CMK (cell line): ENCODE measurements around the gene DCUN1D3.
"Not testable (repeated sequence)": the region's sequence is repeated elsewhere in the genome, so short reads cannot be mapped to it uniquely, and the experiment has no call there.

Source experiments
- DNase-seq: peaks from one replicate; pipeline ENCODE4 v3.0.0-alpha.2; 2010; ENCODE audit warnings: low read depth

Gene DCUN1D3

DNA sequence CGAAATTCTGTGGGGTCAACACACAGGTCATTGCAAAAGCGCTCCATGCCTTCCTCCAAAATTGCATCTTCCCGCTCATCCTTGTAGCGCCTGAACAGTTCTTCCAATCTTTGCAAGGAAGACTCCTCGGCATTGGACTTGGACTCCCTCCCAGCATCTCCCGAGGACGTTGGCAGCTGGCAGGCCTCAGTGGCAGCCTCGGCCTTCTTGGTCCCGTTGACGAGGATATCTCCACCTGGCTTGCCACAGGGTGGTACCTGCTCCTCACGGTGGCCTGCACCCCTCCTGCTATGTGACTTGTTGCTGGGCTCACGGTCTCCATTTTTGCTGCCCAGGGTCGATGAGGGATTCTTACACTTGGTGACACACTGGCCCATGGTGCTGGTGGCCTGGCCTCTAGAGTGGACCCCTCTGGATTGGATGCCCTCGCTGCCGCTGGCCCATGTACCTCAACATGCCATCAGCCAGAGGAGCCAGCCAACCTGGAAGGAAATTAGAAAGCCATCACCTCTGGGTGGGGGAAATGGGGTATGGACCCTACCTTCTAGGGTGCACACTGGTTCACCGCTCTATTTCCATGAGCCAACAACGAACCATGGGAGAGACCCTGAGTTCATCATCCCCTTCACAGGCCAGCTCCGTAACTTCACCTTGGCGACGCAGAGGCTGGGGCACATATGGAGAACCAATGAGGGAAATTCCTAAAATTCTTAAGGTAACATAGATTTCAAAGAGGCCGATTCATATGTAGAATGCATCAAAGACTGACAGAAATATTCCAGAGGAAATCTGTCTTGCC lies 37.8 kb downstream of the DCUN1D3 start:
- DNase-seq, result no peak

DNA sequence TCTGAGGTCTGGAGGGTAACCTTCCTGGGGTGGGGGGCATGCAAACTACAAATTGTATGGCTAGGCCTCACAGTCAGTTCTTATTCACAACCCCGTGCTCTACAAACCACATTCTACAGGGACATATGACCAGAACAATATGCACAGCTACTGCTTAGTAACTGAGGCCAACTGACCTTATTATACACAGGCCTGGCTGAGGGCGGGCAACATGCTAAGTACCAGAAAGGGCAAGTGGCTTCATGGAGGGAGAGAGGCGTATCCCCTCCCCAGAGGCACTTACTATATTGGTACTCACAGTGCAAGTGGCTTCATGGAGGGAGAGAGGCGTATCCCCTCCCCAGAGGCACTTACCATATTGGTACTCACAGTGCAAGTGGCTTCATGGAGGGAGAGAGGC lies 39.2 kb downstream of the DCUN1D3 start:
- not testable (repeated sequence) for DNase-seq

DNA sequence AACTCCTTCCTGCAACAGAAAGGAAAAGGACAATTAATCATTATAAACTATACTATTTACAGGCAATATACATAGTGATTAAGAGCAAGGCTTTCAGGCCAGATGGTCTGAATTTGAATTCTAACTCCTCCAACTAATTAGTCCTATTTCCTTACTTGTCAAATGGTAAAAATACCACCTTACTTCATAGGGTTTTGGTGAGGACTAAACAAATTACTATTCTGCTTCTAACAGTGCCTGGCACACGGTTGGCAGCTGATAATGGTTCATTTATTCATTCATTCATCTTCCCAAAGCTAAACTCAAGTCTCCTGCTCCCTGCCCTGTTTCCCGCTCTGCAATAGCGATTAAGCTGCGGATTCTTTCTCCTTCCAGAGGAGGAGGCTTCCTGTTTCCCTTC lies 39.8 kb downstream of the DCUN1D3 start:
- DNase-seq, result no peak

DNA sequence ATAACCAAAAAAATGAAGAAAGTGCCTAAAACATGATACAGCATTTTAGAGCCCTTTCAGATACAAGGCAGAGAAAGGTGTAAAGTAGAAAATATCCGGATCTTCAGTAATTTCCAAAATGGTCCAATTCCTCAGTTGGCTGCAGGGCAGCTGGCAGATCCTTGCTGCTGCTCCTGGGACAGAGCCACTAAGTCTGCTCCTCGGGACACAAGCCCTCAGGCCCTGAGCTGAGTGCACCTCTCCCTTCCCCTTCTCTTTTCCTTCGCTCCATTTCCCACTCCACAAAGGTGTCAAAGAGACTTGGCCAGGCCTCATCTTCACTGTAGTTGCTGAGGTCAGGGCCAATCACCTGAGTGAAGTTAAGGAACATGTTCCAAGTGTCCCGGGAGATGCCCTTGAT lies 40.5 kb downstream of the DCUN1D3 start:
- no peak for DNase-seq

DNA sequence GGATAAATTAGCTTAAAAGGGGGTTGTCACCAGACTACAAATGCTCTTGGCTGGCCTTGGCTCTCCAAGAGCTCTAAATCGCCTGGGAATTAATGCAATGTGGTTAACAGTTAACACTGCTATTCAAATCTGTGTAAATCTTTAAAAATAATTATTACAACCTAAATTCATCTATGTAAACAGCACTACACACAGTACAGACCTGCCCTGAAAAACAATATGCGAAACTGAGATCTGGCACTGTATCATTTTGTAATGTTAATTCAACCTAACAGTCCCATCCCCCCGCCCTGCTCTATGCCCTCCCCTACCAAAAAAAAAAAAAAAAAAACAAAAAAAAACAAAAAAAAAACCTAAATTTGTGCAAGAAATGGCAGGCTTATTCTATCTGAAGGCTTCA lies 40.9 kb downstream of the DCUN1D3 start:
- no peak for DNase-seq

DNA sequence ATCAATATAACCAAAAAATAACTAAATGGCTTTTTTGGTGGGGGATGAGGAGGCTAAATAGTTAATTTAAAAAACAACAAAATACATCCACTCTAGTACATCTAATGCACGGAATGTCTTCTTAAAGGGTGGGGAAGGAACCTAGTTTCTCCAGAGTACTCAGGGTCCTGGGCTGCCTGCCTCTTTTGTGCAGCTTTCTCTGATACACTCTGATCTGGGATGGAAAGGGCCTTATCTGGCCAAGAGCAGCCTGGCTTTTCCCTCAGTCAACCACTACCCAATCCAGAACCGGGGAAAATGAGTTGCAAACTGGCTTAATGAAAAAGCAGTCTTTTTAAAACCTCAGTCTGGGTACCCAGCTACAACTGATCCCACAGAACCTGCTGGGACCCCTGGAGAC lies 42.9 kb downstream of the DCUN1D3 start:
- DNase-seq, result no peak

DNA sequence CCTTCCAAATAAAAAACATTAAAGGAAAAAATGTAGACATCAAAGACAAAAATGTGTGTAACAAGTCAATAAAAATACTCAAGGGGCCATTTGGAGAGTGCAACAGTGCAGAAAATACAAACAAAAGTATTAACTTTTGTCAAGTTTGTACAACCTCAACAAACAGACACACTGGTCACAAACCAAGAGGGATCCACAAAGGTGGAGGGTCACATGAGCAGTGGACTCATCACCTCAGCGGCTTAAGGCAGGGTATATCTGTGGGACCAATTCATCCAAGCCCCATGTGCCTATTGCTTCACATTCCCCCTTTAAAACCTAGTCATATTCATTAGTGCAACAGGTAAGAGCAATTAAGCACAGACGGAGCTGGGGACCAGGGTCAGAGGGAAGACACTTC lies 45.2 kb downstream of the DCUN1D3 start:
- DNase-seq, result no peak

DNA sequence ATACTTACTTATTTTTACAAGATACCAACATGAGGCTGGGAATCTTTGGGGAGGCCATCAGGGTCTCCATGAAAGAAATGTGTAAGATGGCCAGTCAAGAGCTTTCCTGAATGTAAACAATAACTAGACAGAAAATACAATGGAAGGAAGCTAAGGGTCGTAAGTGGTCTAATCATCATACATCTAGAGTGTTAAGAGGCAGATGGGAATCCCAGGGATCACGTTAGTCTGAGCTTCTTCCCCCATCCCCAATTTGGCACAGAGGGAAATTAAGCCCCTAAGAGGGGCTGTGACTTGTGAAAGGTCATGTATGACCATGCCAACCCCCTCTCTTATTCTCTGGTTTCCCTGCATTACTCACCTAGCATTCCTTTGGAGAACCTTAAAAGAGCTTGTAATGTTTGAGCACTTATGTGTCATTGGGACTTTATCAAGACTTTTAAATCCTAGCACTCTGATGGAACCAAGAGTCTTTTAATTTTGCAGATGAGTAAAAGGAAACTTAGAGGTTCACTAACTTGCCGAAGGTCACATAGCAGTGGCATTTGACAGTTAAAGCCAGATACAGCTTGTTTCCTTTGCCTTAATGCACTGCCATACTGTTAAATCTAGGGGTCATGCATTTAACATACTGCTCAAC lies 46.1 kb downstream of the DCUN1D3 start:
- no peak for DNase-seq

DNA sequence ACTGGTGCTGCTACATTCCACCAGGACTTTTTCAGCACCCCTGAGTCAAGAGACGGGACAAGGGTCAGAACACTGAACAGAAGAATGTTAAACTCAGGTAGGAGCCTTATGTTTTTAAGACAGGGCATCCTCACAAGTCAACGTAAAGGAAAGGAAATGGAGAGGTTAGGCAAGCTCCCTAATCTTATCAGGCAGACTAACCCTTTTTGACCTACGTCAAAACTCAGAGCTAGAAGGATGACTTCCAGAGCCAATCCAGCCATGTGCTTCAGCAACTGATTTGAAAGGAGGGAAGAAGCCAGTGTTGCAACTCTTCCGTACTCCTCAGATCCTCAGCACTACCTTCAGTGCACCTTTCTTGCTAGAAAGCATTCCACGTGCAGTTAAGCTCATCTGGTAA lies 47.0 kb downstream of the DCUN1D3 start:
- DNase-seq, result no peak

DNA sequence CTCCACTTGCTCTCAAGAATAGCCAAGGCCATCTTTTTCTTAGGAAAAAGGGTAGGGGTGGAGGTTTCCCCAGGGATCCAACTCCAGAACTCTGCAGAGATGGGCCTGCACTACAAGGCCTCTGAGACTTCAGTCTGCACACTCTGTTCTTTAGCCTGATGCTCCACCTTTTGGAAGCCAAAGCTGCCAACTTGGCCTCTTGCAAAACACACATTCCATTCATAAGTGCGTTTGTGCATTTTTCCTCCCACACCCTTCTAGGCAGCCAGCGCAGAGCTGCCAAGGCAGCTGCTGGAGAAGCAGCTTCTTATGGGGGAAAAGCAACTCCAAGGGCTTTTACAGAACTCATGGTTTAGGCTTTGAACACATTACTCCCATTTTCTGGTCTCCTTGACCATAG lies 48.6 kb downstream of the DCUN1D3 start:
- DNase-seq, result no peak

DNA sequence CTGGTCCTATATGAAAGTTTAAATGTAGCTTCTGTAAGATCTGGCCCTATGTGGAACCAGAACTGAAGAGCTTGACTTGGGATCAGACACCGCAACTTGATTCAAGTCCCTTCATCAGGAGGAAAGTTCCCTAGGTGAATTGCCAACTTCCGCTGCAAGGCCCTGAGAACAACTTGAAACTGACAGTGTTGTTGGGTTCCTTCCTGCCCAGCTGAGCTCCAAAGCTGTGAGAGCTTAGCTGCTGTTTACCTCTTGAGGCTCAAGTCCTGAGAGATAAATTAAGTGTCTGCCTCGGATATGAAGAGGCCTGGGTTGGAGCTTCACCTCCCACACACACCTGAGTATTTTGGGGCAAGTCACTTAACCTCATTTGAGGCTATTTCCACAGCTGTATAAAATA lies 49.2 kb downstream of the DCUN1D3 start:
- no peak for DNase-seq

DNA sequence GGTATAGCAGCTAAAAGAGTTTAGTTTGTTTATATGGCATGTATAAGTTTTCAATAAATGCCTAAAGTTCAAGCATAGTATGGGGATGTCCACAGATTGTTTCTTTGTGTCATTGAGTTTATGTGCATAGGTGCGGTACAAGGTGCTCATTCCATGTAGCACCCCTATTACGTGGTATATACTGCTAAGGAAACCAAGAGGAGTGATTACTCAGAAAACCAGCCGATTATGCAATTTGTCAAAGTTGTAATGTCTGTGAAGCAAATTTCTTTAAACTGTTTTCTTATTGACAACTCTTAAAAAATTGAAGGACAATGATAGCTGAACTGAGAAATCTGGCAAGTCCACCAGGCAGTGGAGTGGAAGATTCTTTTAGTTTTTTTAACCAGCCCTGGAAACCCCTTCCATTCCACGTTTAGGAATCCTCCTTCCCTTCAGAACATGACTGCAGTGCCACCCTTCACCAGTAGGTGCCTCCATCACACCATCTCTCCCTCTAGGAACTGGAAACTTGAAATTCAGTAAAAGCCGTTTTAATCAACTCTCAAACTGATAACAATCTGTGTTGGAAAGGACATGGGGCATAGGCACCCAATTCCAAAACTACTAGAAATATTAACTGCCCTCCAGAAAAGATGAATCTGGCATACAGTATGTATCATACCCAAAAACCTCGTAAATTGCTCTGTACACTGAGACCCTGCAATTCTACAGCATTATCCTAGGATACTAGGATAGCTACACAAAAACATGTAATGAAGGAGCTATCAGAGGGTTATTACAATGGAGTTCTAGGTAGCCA lies 50.4 kb downstream of the DCUN1D3 start:
- DNase-seq, result no peak

DNA sequence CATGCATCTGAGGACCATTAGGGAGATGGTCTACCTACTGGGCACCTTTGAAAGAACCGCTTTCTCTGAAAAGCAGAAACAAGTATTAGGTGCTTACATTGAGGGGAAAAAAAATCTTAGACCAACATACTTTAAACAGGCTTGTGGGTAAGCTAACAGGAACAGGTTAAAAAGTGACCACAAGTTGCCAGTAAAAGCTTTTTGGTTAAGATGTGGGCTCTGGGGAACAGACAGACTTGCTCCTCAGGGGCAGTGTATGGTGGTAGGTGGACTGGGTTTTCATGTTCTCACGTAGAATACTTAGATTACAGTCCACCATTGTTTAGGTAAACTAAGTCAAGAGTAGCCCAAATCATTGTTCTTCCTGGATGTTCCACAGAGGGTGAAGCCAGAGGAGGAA lies 52.6 kb downstream of the DCUN1D3 start:
- no peak for DNase-seq

DNA sequence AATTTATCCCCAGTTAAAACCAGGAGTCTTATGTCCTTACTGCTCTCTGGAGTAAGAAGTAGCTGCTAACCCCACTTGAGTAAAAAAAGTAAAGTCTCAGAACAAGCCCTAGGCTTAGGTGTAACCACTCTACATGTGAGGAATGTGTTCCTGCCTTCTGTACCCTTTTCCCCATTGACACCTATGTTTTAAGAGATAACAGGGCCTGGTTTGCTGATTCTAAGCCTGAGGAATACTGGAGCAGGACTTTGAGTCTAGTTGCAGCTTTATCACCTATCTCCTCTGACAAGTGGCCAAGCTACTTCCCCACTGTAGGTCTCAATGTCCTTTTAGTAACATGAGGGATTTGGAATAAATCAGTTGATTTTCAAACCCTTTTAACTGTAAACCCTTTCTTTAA lies 53.6 kb downstream of the DCUN1D3 start:
- DNase-seq, result no peak

DNA sequence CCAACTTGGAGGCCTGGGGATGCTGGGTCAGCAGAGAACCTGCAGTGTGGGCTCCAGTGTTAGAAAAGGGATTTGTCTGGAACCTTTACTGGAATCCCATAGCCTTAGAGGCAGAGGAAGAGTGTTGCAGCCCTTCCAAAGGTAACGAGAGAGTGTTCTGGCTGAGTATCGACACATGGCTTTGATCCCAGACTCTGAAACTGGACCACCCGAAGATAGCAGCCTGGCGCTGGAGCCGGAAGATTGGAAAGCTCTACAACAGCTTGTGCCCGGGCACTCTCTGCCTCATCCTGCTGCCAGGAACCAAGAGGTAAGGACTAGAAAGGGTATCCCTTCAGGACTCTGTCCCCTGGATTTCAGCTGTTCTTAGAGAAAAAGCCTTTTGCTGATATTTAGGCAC lies 54.1 kb downstream of the DCUN1D3 start:
- no peak for DNase-seq

DNA sequence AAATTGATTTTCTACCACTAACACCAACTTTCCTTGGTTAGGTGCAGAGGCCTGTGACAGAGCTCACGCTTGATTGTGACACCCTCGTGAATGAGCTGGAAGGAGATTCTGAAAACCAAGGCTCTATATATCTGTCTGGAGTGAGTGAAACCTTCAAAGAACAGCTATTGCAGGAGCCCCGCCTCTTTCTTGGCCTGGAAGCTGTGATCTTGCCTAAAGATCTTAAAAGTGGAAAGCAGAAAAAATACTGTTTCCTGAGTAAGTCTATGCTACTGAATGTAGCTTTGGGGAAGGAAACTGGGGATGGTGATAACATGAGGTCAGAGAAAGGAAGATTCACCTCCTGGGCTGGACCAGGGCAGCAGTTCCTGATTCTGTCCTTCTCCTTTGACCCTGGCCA lies 55.6 kb downstream of the DCUN1D3 start:
- DNase-seq, result peak; percentile 61

DNA sequence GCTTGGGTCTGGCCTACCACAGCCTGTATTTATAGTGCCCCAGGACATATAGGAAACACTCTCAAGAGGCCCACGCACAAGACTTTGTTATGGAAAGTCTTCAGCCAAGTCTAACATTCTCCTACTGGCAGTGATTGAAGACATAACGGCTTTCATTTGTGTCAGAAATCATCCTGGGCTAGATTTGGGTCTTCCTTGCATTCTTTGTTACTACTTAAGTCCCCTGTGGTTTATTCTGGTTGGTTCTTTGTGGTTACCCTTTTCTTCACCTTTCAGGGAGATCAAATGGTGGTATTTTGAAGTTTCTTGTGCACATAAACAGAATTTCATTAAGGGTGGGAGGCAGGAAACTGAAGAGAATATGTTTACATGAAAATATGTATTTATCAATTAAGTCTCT lies 56.1 kb downstream of the DCUN1D3 start:
- no peak for DNase-seq

DNA sequence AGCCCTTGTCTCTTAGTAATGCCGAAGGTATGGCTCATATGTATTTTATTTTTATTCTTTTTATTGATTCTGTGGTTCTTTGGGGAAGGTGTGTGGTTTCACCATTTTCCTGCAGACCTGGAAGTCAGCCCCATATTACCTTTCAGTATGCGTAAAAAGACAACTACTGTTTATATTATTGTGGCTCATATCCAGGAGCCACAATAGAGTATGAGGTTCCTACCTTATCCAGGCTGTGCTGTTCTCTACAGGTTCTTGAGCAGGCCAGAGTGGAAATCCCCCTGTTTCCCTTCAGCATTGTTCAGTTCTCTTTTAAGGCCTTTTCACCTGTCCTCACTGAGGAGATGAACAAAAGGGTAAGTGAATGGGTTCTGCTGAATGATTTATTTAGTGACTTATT lies 60.7 kb downstream of the DCUN1D3 start:
- DNase-seq, result no peak

DNA sequence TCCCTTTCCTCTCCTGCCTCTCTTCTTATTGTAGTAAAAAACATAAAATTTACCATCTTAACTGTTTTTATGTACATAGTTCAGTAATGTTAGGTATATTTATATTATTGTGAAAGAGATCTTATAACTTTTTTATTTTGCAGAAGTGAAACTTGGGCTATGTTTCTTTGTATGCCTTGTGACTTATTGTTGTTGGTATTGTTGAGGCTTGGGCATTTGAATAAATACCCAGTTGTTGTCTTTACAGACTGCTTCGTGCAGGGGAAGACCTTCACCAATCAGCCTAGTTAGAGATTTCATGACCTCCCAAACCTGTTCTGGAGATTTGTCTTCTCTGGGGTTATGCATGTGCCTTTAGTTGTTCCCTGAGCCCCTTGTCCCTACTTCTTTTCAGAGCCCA lies 61.9 kb downstream of the DCUN1D3 start:
- no peak for DNase-seq

DNA sequence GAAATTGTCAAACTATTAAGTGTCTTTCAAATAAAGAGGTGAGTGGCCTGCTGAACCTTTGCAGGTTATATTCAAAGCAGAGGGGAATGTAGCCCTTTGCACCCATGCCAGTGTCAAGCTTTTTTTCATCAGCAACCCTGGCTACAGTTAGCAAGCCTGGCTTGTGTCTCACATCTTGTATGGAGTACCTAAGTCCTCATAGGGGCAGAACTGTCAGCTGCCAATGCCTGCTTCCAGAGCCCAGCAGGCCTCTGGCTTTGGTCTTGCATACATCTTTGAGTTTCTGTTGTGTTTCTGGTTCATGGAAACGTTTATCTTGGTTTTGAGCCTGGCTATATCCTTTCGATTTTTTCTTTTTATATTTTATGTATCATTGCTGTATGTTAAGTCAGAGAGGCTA lies 67.1 kb downstream of the DCUN1D3 start:
- no peak for DNase-seq

DNA sequence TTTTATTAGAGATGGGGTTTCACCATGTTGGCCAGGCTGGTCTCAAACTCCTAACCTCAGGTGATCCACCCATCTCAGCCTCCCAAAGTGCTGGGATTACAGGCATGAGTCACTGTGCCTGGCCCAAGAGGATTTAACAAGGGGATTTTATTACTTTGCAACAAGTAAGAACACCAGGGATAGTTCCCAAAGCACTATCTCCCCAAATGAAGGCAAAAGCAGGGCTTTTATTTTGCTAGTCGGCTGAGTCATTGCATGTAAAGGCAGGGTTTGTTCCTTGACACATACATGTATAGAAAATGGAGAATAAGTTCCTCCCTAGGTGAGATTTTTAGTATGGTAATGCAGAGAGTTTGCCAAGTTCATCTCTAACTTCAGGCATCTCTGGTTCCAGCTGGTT lies 69.8 kb downstream of the DCUN1D3 start:
- DNase-seq, result no peak

DNA sequence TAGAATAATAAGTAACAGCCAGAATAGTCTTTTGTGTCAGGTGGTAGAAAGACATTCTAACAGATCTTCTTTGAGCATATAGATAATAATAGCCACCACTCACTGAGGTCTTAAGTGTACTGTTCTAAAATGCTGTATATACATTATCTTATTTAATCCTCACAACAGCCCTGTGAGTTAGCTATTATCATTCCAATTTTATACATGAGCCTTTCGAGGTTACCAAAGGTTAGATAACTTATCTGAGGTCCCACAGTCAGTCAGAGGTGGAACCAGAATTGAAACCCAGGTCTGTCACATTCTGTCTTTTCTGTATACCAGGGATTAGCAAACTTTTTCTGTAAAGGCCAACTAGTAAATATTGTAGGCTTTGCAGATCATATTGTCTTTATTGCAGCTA lies 70.6 kb downstream of the DCUN1D3 start:
- no peak for DNase-seq

DNA sequence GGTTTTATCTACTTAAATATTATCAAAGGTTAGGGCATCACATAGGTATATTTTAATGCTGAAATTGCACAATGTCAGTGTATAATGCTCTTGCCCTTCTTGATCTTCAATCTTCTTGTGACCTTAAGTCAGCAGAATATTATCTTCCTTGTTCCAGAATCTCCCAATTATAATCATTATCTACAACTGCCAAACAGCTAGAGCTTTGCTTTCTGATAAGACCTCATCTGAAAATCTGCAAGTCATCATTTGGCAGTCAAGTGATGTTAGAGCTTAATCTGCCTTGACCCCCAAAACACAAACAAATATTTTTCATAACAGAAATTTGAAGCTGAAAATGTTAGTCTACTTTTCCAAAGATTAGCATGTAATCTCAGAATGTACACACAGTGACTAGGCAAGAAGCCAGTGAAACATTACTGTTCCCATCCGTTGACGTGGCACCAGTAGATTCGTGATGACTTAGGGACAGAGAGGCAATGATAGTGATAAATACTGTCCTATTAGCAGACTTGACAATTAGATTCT lies 74.1 kb downstream of the DCUN1D3 start:
- peak; percentile 47 for DNase-seq
